ENCODE results near the gene EPN2. TPM values are rescaled to one million over a fixed set of nuclear protein-coding genes. Genes with fewer than 3 reads are reported as not detected.
A peak's percentile ranks its signal among the peaks of the same experiment; 100 is the strongest.

The EPN2 gene
- total RNA-seq, 3 donors from 2014 or later (not counting 1 experiment from before 2014, with no cell fraction given): 2.0 to 13.8 (median 4.9) TPM

DNA sequence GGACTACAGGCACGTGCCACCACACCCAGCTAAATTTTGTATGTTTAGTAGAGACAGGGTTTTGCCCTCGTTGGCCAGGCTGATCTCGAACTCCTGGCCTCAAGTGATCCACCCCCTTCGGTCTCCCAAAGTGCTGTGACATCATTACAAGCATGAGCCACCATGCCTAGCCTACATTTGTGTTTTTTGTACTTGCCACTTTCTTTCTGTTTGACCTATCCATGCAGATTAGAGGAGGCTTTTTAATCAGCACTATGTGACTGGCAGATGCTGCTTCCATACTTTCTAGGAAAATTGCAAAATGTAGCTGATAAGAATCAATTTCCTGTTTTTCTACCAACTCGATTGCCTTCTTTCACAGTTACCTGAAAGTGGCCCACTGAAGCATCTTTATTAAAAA is 68.1 kb downstream of the EPN2 start:
- 70% methylated on average over 5 of the region's 5 CpGs for WGBS (ENCODE audit: insufficient coverage)
- H3K4me3 ChIP-seq (ENCODE audit: low read length): no peak overlapping the region
- no peaks in the 10 kb centered on the region for H3K36me3 Mint-ChIP-seq
- no peak for ATAC-seq
- H3K36me3 ChIP-seq (ENCODE audit: control insufficient read depth, insufficient read depth, low read length): no peaks in the 10 kb centered on the region
- H3K9me3 Mint-ChIP-seq: no peaks in the 10 kb centered on the region
- intact Hi-C loops (cut with micrococcal nuclease): no loop called here
- TF ChIP-seq, protein P1, sequence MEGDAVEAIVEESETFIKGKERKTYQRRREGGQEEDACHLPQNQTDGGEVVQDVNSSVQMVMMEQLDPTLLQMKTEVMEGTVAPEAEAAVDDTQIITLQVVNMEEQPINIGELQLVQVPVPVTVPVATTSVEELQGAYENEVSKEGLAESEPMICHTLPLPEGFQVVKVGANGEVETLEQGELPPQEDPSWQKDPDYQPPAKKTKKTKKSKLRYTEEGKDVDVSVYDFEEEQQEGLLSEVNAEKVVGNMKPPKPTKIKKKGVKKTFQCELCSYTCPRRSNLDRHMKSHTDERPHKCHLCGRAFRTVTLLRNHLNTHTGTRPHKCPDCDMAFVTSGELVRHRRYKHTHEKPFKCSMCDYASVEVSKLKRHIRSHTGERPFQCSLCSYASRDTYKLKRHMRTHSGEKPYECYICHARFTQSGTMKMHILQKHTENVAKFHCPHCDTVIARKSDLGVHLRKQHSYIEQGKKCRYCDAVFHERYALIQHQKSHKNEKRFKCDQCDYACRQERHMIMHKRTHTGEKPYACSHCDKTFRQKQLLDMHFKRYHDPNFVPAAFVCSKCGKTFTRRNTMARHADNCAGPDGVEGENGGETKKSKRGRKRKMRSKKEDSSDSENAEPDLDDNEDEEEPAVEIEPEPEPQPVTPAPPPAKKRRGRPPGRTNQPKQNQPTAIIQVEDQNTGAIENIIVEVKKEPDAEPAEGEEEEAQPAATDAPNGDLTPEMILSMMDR (IDR thresholded peaks at IDR 0.05): no peak
- peaks cover 3% of the 10 kb centered on the region for H3K27me3 ChIP-seq (ENCODE audit: control insufficient read depth, insufficient read depth, low read length)
- no peak overlapping the region for H3K4me3 Mint-ChIP-seq
- DNase-seq: no peak
- peaks cover 35% of the 10 kb centered on the region for H3K4me1 ChIP-seq (ENCODE audit: control insufficient read depth, insufficient read depth, low read length)
- peaks cover 0 to 2% of the 10 kb centered on the region in 2 donors for H3K27me3 Mint-ChIP-seq (ENCODE audit: low read depth in 2 of 2)
- H3K27ac Mint-ChIP-seq: peak overlapping the region in 1 of 2 donors; percentile 73
- H3K27ac ChIP-seq (ENCODE audit: low read length): no peak overlapping the region
- no peaks in the 10 kb centered on the region for H3K9me3 ChIP-seq (ENCODE audit: control insufficient read depth, insufficient read depth, low read length)
- peaks cover 15 to 16% of the 10 kb centered on the region in 2 donors for H3K4me1 Mint-ChIP-seq

DNA sequence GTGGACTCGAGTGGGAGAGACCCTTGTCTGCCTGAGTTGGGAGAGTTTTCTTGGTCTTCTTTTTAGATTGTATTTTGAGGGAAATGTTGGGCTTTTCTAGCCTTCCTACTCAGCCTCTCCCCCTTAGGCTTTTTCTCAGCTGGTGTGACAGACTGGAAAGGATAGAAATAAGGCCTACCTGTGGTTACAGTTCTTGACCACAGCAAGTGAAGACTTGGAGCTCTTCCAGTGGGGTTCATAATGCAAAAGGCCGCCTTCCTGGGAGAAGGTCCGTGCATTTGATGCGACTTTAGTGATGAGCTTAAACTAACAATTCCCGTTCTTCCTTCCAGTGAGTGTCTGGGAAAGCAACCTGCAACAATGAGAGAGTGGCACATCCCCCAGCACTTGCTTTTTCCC is 68.6 kb downstream of the EPN2 start:
- Mint-ChIP-seq H3K9me3 (no peaks in the 10 kb centered on the region), H3K36me3 (no peaks in the 10 kb centered on the region), H3K4me3 (no peak overlapping the region), H3K27me3 (ENCODE audit: low read depth in 2 of 2) (peaks cover 0 to 2% of the 10 kb centered on the region in 2 donors), H3K27ac (peak overlapping the region in 1 of 2 donors; percentile 73), H3K4me1 (peaks cover 15 to 16% of the 10 kb centered on the region in 2 donors)
- H3K27ac ChIP-seq (ENCODE audit: low read length): no peak overlapping the region
- TF ChIP-seq, protein P1 (IDR thresholded peaks at IDR 0.05): no peak
- WGBS (ENCODE audit: insufficient coverage): 92% methylated on average over 5 of the region's 5 CpGs
- intact Hi-C loops (cut with micrococcal nuclease): no loop called here
- H3K36me3 ChIP-seq (ENCODE audit: control insufficient read depth, insufficient read depth, low read length): no peaks in the 10 kb centered on the region
- DNase-seq (no peak), ATAC-seq (no peak)
- peaks cover 3% of the 10 kb centered on the region for H3K27me3 ChIP-seq (ENCODE audit: control insufficient read depth, insufficient read depth, low read length)
- peaks cover 35% of the 10 kb centered on the region for H3K4me1 ChIP-seq (ENCODE audit: control insufficient read depth, insufficient read depth, low read length)
- H3K4me3 ChIP-seq (ENCODE audit: low read length): no peak overlapping the region
- H3K9me3 ChIP-seq (ENCODE audit: control insufficient read depth, insufficient read depth, low read length): no peaks in the 10 kb centered on the region

DNA sequence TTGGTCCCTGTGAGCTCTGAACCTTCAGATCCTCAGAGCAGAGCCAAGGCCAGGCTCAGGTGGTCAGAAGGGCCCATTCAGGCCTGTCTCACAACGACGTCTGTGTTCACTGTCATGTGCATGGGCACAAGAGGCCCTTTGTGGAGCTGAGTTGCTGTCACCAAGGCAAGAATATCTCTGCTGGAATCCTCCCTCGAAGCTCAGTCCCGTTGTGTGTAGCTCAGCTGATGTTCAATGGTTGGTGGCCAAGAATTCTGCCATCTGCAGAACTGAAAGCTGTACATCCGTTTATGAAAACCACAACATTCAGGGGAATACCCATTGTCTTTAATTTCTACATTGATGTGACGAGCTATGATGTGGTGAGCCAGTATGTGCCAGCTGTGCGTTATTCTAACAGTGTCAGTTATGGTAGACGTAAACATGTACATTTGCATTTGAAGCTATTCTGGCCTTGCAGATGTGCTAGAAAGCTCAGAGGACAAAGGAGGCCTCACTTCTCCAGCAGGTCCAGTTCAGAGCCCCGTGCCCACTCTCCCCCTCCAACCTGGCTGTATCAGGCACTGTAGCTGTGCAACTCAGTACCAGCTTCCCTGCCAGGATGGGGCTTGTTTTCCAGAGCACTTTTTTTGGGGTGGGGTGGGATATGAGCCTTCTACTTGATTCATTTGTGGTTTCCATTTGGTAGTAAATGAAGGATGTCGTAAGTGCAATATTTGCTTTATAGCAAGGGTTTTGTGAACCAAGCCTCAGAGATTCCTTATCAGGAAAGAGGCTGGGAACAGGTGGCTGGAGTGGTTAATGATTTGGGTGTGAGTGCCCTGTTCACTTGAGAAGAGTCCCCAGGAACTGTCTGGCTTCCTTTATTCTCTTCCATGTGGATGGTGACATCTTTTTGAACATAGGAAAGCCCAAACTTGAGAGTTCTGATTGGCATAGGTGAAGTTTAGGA is 69.3 kb downstream of the EPN2 start:
- 10% methylated on average over 9 of the region's 10 CpGs for WGBS (ENCODE audit: insufficient coverage)
- peaks cover 15 to 16% of the 10 kb centered on the region in 2 donors for H3K4me1 Mint-ChIP-seq

More for the DNA sequence above, 69.3 kb downstream of the EPN2 start:
- Histone ChIP-seq H3K27me3 (ENCODE audit: control insufficient read depth, insufficient read depth, low read length) (peaks cover 3% of the 10 kb centered on the region), H3K4me3 (ENCODE audit: low read length) (no peak overlapping the region), H3K27ac (ENCODE audit: low read length) (no peak overlapping the region), H3K4me1 (ENCODE audit: control insufficient read depth, insufficient read depth, low read length) (peaks cover 35% of the 10 kb centered on the region), H3K36me3 (ENCODE audit: control insufficient read depth, insufficient read depth, low read length) (no peaks in the 10 kb centered on the region), H3K9me3 (ENCODE audit: control insufficient read depth, insufficient read depth, low read length) (no peaks in the 10 kb centered on the region)
- DNase-seq (peak in 1 of 2 donors; percentile 85), ATAC-seq (peak; percentile 75 to 89 (median 85))
- intact Hi-C loops (cut with micrococcal nuclease): no loop called here
- Mint-ChIP-seq H3K9me3 (no peaks in the 10 kb centered on the region), H3K27ac (peak overlapping the region in 1 of 2 donors; percentile 73), H3K27me3 (ENCODE audit: low read depth in 2 of 2) (peaks cover 0 to 2% of the 10 kb centered on the region in 2 donors), H3K4me3 (no peak overlapping the region), H3K36me3 (no peaks in the 10 kb centered on the region)
- TF ChIP-seq, protein P1 (IDR thresholded peaks at IDR 0.05): no peak

Measured in natural killer cell (primary cell).